Calu3 (cell line): ENCODE measurements around the gene GMCL2. TPM values are rescaled to one million over a fixed set of nuclear protein-coding genes. Genes with fewer than 3 reads are reported as not detected.

ENCODE experiments used
- BruUV-seq: library from RNA; stranded (reverse); fragments of 400-500 nt; replicated peaks from 2 replicates; lab custom pipeline; 2021; lab: Mats Ljungman, UMichigan
- CTCF ChIA-PET: fragments of 300-600 bp; sonication (Branson Sonifier 250); formaldehyde crosslinking; loops from one replicate; lab custom pipeline; 2022; ENCODE audit warnings: antibody characterized with exemption; lab: Charles Lee
- DNase-seq: peaks from one replicate; pipeline ENCODE4 v3.0.0; 2022
- H3K27ac Mint-ChIP-seq: one replicate; pipeline ENCODE4 v1.8.0; 2022; ENCODE audit warnings: mixed read lengths; ENCODE audit not compliant: unreplicated experiment
- H3K27me3 Mint-ChIP-seq: one replicate; pipeline ENCODE4 v1.8.0; 2022; ENCODE audit warnings: mixed read lengths; ENCODE audit not compliant: unreplicated experiment
- H3K36me3 Mint-ChIP-seq: one replicate; pipeline ENCODE4 v1.8.0; 2022; ENCODE audit warnings: mild to moderate bottlenecking, moderate library complexity, mixed read lengths; ENCODE audit not compliant: insufficient read depth, unreplicated experiment
- H3K4me1 Mint-ChIP-seq: one replicate; pipeline ENCODE4 v1.8.0; 2022; ENCODE audit warnings: mild to moderate bottlenecking, low read depth, mixed read lengths; ENCODE audit not compliant: unreplicated experiment
- H3K4me3 Mint-ChIP-seq: one replicate; pipeline ENCODE4 v1.8.0; 2022; ENCODE audit warnings: mild to moderate bottlenecking, low read depth, moderate library complexity, mixed read lengths; ENCODE audit not compliant: unreplicated experiment
- H3K9me3 Mint-ChIP-seq: one replicate; pipeline ENCODE4 v1.8.0; 2022; ENCODE audit warnings: low read depth, mixed read lengths; ENCODE audit not compliant: unreplicated experiment
- intact Hi-C: fragments of 100-400 bp; cut with micrococcal nuclease; formaldehyde crosslinking; loops from one replicate; pipeline ENCODE4 v1.10.0; 2022; ENCODE audit not compliant: unreplicated experiment
- total RNA-seq: library from RNA; stranded (reverse); gene quantifications from 2 replicates; pipeline ENCODE4 v1.2.3, GENCODE V29; 2022
- TF ChIP-seq, protein P1 (sequence below): fragments of 200-600 bp; IDR thresholded peaks from one replicate; pipeline ENCODE4 v1.8.0; 2022; ENCODE audit warnings: antibody characterized with exemption; ENCODE audit not compliant: unreplicated experiment

The GMCL2 gene
- total RNA-seq, 1 experiment from 2014 or later: not detected

DNA sequence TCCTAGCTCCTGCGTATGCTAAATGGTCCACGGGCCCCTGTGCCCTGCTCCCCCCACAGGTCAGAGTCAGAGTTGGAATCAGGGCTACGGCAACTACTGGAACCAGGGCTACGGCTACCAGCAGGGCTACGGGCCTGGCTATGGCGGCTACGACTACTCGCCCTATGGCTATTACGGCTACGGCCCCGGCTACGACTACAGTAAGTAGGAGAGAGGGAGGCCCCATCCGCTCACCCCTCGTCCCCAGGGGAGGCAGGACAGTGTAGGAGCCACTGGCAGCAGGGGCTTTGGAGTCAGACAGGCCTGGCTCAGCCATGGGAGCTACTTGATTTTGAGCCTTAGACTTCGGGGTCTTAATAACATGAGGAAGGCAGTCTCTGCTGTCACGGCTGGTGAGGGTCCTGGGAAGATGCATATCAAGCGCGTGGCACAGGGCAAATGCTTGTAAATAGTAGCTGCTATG, 22.9 kb upstream of the GMCL2 start:
- intact Hi-C loops: no loop called here
- DNase-seq: no peak
- CTCF ChIA-PET: no interaction called here
- no peak overlapping the region for H3K4me3 Mint-ChIP-seq
- H3K36me3 Mint-ChIP-seq: peaks cover 96% of the 10 kb centered on the region
- H3K27ac Mint-ChIP-seq: peak overlapping the region; percentile 37
- BruUV-seq: no TSS peak
- TF ChIP-seq, protein P1, sequence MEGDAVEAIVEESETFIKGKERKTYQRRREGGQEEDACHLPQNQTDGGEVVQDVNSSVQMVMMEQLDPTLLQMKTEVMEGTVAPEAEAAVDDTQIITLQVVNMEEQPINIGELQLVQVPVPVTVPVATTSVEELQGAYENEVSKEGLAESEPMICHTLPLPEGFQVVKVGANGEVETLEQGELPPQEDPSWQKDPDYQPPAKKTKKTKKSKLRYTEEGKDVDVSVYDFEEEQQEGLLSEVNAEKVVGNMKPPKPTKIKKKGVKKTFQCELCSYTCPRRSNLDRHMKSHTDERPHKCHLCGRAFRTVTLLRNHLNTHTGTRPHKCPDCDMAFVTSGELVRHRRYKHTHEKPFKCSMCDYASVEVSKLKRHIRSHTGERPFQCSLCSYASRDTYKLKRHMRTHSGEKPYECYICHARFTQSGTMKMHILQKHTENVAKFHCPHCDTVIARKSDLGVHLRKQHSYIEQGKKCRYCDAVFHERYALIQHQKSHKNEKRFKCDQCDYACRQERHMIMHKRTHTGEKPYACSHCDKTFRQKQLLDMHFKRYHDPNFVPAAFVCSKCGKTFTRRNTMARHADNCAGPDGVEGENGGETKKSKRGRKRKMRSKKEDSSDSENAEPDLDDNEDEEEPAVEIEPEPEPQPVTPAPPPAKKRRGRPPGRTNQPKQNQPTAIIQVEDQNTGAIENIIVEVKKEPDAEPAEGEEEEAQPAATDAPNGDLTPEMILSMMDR: no peak
- H3K4me1 Mint-ChIP-seq: peaks cover 47% of the 10 kb centered on the region
- no peaks in the 10 kb centered on the region for H3K9me3 Mint-ChIP-seq
- no peaks in the 10 kb centered on the region for H3K27me3 Mint-ChIP-seq

- CTCF ChIA-PET: no interaction called here
- Mint-ChIP-seq H3K27me3 (peaks cover 4% of the 10 kb centered on the region), H3K36me3 (peaks cover 96% of the 10 kb centered on the region), H3K9me3 (no peaks in the 10 kb centered on the region), H3K4me3 (no peak overlapping the region), H3K4me1 (peaks cover 47% of the 10 kb centered on the region), H3K27ac (peak overlapping the region; percentile 37)
- no TSS peak for BruUV-seq
- TF ChIP-seq, protein P1: no peak
- intact Hi-C loops: no loop called here
- no peak for DNase-seq
Observed at GRCh38 chr5:178209334-178210072, 22.3 kb upstream of the GMCL2 start.

GRCh38 chr5:178208540-178209227, 21.5 kb upstream of the GMCL2 start:
- H3K27me3 Mint-ChIP-seq: peaks cover 12% of the 10 kb centered on the region
- TF ChIP-seq, protein P1: no peak
- intact Hi-C loops: no loop called here
- H3K9me3 Mint-ChIP-seq: no peaks in the 10 kb centered on the region
- no TSS peak for BruUV-seq
- CTCF ChIA-PET: no interaction called here
- H3K27ac Mint-ChIP-seq: peak overlapping the region; percentile 86
- peaks cover 47% of the 10 kb centered on the region for H3K4me1 Mint-ChIP-seq
- H3K36me3 Mint-ChIP-seq: peaks cover 97% of the 10 kb centered on the region
- no peak overlapping the region for H3K4me3 Mint-ChIP-seq
- no peak for DNase-seq

DNA sequence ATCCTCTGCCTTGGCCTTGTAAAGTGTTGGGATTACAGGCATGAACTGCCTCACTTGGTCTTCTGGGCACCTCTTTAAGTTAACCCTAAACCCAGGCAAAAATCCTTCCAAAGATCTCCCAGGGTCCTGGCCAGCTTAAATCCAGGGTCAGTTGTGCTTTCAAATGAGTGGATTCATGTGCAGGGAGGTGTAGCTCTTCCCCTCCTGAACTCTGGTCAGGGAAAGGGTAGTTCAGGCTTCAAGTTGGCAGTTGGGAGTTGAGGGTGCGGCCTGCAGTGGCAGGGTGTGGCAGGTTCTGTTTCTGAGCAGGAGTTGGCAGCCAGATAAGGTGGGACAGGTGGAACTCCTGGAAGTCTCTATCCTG, 20.7 kb upstream of the GMCL2 start:
- Mint-ChIP-seq H3K4me3 (peak overlapping the region; percentile 85), H3K27ac (peak overlapping the region; percentile 86), H3K36me3 (peaks cover 96% of the 10 kb centered on the region), H3K9me3 (no peaks in the 10 kb centered on the region), H3K27me3 (peaks cover 12% of the 10 kb centered on the region), H3K4me1 (peaks cover 40% of the 10 kb centered on the region)
- BruUV-seq: no TSS peak
- TF ChIP-seq, protein P1: no peak
- no peak for DNase-seq
- CTCF ChIA-PET: interaction anchor here (0.7 to 1.6 kb wide), 5 partner anchors 12 to 61 kb away, joined by 3 to 15 read pairs (median 3); no protein-coding TSS in a partner anchor
- intact Hi-C loops: no loop called here
